ENCODE data around the gene NOVA1. TPM values are rescaled to one million over a fixed set of nuclear protein-coding genes. Genes with fewer than 3 reads are reported as not detected.

NOVA1 gene
- polyA plus RNA-seq, 1 donor (not counting 4 experiments of a cell fraction or from before 2014, with no cell fraction given): not detected

- no peaks in the 10 kb centered on the region for H3K36me3 ChIP-seq (ENCODE audit: control insufficient read depth in 2 of 2, extremely low read depth in 1 of 2, insufficient read depth in 2 of 2, low read length in 2 of 2)
- TF ChIP-seq CTCF (optimal IDR thresholded peaks at IDR 0.05 in 1 of 3, IDR thresholded peaks at IDR 0.05 in 1 of 3, conservative IDR thresholded peaks at IDR 0.05 in 1 of 3; ENCODE audit: extremely low read depth in 1 of 3, insufficient read depth in 2 of 3, low read length in 3 of 3) (no peak), EZH2 (IDR thresholded peaks at IDR 0.05; ENCODE audit: low read length) (no peak)
- H3K9ac ChIP-seq (ENCODE audit: control insufficient read depth, extremely low read depth, insufficient read depth, low read length): no peak overlapping the region
- no peak overlapping the region for H3K27ac ChIP-seq (ENCODE audit: control insufficient read depth, insufficient read depth, low read length)
- no peaks in the 10 kb centered on the region for H3K27me3 ChIP-seq (ENCODE audit: control insufficient read depth, extremely low read depth, insufficient read depth, low read length)
- no peak overlapping the region for H3K4me3 ChIP-seq (ENCODE audit: control insufficient read depth in 2 of 3, extremely low read depth in 1 of 3, insufficient read depth in 2 of 3, low read depth in 1 of 3, low read length in 3 of 3)
- H3K4me2 ChIP-seq (ENCODE audit: control insufficient read depth, extremely low read depth, insufficient read depth, low read depth, low read length): no peak overlapping the region
- dilution Hi-C loops (cut with MboI; ENCODE audit: extremely low pct_ligation_motif_present, low sequenced_read_pairs): no loop called here
- no peaks in the 10 kb centered on the region for H4K20me1 ChIP-seq (ENCODE audit: control insufficient read depth, extremely low read depth, insufficient read depth, low read length)
- H2AFZ ChIP-seq (ENCODE audit: control insufficient read depth, low read length): no peak overlapping the region
- no peaks in the 10 kb centered on the region for H3K9me3 ChIP-seq (ENCODE audit: control insufficient read depth, low read depth, low read length)
- DNase-seq (ENCODE audit: low read depth, low spot score) (no peak), FAIRE-seq (no peak)
- no peaks in the 10 kb centered on the region for H3K4me1 ChIP-seq (ENCODE audit: control insufficient read depth, extremely low read depth, insufficient read depth, low read length)
- no peaks in the 10 kb centered on the region for H3K79me2 ChIP-seq (ENCODE audit: control insufficient read depth, insufficient read depth, low read length)
- no peaks in the 10 kb centered on the region for H3K9me1 ChIP-seq (ENCODE audit: control insufficient read depth, extremely low read depth, insufficient read depth, low read length)
Observed at GRCh38 chr14:26401179-26401968, 196.5 kb downstream of the NOVA1 start.

DNA sequence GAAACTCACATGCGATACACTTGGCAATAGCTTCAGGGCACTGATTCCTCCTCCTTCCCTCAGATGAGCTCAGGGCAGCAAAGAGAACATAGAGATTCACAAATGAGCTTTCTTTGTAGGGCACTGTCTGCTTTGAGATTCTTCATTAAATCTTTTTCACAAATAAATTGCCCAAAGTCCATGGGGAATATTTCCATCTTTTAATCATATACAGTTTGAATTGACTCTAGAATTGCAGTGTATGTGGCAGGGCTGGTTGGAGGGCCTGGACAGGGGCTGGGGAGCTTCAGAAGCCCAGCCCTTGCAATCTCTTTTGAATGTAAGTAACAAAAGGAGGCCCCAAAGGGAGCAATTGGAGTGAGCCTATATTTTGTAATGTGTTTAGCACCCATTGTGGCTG lies 197.5 kb downstream of the NOVA1 start:
- dilution Hi-C loops (cut with MboI; ENCODE audit: extremely low pct_ligation_motif_present, low sequenced_read_pairs): no loop called here
- Histone ChIP-seq H3K79me2 (ENCODE audit: control insufficient read depth, insufficient read depth, low read length) (no peaks in the 10 kb centered on the region), H3K9me3 (ENCODE audit: control insufficient read depth, low read depth, low read length) (no peaks in the 10 kb centered on the region), H4K20me1 (ENCODE audit: control insufficient read depth, extremely low read depth, insufficient read depth, low read length) (no peaks in the 10 kb centered on the region), H3K4me2 (ENCODE audit: control insufficient read depth, extremely low read depth, insufficient read depth, low read depth, low read length) (no peak overlapping the region), H3K27me3 (ENCODE audit: control insufficient read depth, extremely low read depth, insufficient read depth, low read length) (no peaks in the 10 kb centered on the region), H3K9me1 (ENCODE audit: control insufficient read depth, extremely low read depth, insufficient read depth, low read length) (no peaks in the 10 kb centered on the region), H3K4me1 (ENCODE audit: control insufficient read depth, extremely low read depth, insufficient read depth, low read length) (no peaks in the 10 kb centered on the region), H2AFZ (ENCODE audit: control insufficient read depth, low read length) (no peak overlapping the region), H3K4me3 (ENCODE audit: control insufficient read depth in 2 of 3, extremely low read depth in 1 of 3, insufficient read depth in 2 of 3, low read depth in 1 of 3, low read length in 3 of 3) (no peak overlapping the region), H3K36me3 (ENCODE audit: control insufficient read depth in 2 of 2, extremely low read depth in 1 of 2, insufficient read depth in 2 of 2, low read length in 2 of 2) (no peaks in the 10 kb centered on the region), H3K9ac (ENCODE audit: control insufficient read depth, extremely low read depth, insufficient read depth, low read length) (no peak overlapping the region), H3K27ac (ENCODE audit: control insufficient read depth, insufficient read depth, low read length) (no peak overlapping the region)
- no peak for FAIRE-seq
- TF ChIP-seq EZH2 (IDR thresholded peaks at IDR 0.05; ENCODE audit: low read length) (no peak), CTCF (optimal IDR thresholded peaks at IDR 0.05 in 1 of 3, IDR thresholded peaks at IDR 0.05 in 1 of 3, conservative IDR thresholded peaks at IDR 0.05 in 1 of 3; ENCODE audit: extremely low read depth in 1 of 3, insufficient read depth in 2 of 3, low read length in 3 of 3) (no peak)
- DNase-seq (ENCODE audit: low read depth, low spot score): no peak

Data from keratinocyte (primary cell).